ENCODE results near the gene CFAP99.

DNA sequence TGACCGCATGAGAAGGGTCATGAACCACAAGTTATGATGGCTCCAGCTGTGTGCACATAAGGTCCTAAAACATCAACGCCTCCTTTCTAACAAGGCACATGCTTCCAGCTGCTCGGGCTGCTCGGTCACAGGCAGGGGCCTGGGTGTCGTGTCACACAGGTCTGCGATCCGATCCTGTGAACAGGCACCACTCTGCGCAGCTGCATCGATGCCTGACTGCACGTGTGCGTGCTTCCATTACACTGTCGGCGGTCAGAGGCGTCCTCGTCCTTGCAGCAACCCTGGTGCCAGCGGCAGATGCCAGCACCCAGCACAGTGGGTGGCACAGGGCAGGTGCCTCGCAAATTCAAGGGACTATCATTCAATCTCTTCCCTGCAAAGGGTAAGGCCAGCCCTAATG, 24.2 kb upstream of the CFAP99 start:
- no peak for TF ChIP-seq MAFF (IDR thresholded peaks at IDR 0.05; ENCODE audit: low read length)
- TF ChIP-seq ZBTB8A (IDR thresholded peaks at IDR 0.05; ENCODE audit: partially characterized antibody), result no peak
- TF ChIP-seq FOXP1 (CRISPR knock-in tag; IDR thresholded peaks at IDR 0.05), result no peak
- TF ChIP-seq, protein P1, sequence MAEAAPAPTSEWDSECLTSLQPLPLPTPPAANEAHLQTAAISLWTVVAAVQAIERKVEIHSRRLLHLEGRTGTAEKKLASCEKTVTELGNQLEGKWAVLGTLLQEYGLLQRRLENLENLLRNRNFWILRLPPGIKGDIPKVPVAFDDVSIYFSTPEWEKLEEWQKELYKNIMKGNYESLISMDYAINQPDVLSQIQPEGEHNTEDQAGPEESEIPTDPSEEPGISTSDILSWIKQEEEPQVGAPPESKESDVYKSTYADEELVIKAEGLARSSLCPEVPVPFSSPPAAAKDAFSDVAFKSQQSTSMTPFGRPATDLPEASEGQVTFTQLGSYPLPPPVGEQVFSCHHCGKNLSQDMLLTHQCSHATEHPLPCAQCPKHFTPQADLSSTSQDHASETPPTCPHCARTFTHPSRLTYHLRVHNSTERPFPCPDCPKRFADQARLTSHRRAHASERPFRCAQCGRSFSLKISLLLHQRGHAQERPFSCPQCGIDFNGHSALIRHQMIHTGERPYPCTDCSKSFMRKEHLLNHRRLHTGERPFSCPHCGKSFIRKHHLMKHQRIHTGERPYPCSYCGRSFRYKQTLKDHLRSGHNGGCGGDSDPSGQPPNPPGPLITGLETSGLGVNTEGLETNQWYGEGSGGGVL (CRISPR knock-in tag; IDR thresholded peaks at IDR 0.05), result no peak
- no peak for TF ChIP-seq CSDE1 (IDR thresholded peaks at IDR 0.05)
- TF ChIP-seq TAF1 (IDR thresholded peaks at IDR 0.05; ENCODE audit: control insufficient read depth, extremely low read depth, insufficient read depth, low read length, severe bottlenecking), result no peak
- TF ChIP-seq EHMT2 (IDR thresholded peaks at IDR 0.05), result no peak
- no peak for TF ChIP-seq SIN3A (IDR thresholded peaks at IDR 0.05; ENCODE audit: borderline replicate concordance in 2 of 2, control insufficient read depth in 1 of 2, low read depth in 2 of 2, low read length in 2 of 2)
- no peak for TF ChIP-seq SRSF1 (IDR thresholded peaks at IDR 0.05; ENCODE audit: low read depth, low read length)
- TF ChIP-seq, protein P2, sequence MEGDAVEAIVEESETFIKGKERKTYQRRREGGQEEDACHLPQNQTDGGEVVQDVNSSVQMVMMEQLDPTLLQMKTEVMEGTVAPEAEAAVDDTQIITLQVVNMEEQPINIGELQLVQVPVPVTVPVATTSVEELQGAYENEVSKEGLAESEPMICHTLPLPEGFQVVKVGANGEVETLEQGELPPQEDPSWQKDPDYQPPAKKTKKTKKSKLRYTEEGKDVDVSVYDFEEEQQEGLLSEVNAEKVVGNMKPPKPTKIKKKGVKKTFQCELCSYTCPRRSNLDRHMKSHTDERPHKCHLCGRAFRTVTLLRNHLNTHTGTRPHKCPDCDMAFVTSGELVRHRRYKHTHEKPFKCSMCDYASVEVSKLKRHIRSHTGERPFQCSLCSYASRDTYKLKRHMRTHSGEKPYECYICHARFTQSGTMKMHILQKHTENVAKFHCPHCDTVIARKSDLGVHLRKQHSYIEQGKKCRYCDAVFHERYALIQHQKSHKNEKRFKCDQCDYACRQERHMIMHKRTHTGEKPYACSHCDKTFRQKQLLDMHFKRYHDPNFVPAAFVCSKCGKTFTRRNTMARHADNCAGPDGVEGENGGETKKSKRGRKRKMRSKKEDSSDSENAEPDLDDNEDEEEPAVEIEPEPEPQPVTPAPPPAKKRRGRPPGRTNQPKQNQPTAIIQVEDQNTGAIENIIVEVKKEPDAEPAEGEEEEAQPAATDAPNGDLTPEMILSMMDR (IDR thresholded peaks at IDR 0.05 in 2 of 3, conservative IDR thresholded peaks at IDR 0.05 in 1 of 3; ENCODE audit: insufficient read depth in 2 of 3, low read depth in 1 of 3, low read length in 3 of 3), result no peak

All from K562 (cell line).